Neural progenitor cell (in vitro differentiated cells): ENCODE measurements around the gene KRTAP10-9.

Source experiments
- EZH2 ChIP-seq: fragments of 200-600 bp; sonication (generic); IDR thresholded peaks from 2 replicates; pipeline ENCODE4 v1.6.1; 2017; ENCODE audit warnings: antibody characterized with exemption, mild to moderate bottlenecking, moderate library complexity
- TF ChIP-seq, protein P1 (sequence below): fragments of 200-600 bp; sonication (generic); IDR thresholded peaks from 2 replicates; pipeline ENCODE4 v1.5.1; 2017; ENCODE audit warnings: antibody characterized with exemption, mild to moderate bottlenecking

DNA sequence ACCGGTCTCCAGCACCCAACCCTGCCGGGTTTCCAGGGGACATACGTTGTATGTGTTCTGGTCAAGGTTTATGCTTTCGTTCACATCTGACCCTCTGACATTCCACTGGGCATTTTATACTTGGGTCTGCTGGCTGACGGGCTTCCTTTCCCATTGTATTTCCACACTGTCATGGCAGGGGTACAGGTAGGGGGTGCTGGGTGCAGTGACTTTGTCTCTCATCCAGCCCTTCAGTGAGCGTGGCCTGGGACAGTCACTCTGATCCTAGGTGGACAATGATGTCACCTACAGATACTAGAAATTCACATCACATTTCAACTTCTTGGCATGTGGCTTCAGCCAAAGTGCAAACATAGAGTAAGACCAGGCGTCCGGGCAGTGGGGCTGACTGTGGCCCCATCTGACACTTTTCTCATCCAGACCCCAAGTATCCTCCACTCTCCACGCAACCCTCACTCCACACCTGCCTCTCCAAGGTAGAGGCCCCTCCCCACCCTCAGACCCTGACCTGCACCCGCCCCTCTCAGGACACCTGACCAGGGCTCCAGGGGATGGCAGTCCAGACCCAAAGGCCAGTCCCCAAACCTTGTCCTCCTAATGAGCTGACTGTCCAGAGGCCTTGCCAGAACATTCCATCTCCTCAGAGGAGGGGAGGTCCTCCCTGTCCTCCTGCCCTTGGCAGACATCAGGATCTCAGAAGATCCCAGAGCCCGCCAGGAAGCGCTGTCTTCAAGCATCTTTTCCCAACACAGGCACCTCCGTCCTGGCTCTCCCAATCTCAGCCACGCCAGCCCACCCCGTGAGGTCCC is 9.5 kb downstream of the KRTAP10-9 start:
- TF ChIP-seq, protein P1, sequence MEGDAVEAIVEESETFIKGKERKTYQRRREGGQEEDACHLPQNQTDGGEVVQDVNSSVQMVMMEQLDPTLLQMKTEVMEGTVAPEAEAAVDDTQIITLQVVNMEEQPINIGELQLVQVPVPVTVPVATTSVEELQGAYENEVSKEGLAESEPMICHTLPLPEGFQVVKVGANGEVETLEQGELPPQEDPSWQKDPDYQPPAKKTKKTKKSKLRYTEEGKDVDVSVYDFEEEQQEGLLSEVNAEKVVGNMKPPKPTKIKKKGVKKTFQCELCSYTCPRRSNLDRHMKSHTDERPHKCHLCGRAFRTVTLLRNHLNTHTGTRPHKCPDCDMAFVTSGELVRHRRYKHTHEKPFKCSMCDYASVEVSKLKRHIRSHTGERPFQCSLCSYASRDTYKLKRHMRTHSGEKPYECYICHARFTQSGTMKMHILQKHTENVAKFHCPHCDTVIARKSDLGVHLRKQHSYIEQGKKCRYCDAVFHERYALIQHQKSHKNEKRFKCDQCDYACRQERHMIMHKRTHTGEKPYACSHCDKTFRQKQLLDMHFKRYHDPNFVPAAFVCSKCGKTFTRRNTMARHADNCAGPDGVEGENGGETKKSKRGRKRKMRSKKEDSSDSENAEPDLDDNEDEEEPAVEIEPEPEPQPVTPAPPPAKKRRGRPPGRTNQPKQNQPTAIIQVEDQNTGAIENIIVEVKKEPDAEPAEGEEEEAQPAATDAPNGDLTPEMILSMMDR = no peak
- no peak for TF ChIP-seq EZH2
